HepG2 (cell line): ENCODE results near the gene TNFAIP2.
A peak's percentile ranks its signal among the peaks of the same experiment; 100 is the strongest.

Source experiments
- CTCF ChIP-seq: sonication (generic); formaldehyde crosslinking; IDR thresholded peaks from 2 replicates; pipeline ENCODE4 v1.5.0; 2020; ENCODE audit warnings: mild to moderate bottlenecking, missing genetic modification reagents, moderate library complexity
- ELF4 ChIP-seq: sonication (generic); formaldehyde crosslinking; IDR thresholded peaks from 2 replicates; pipeline ENCODE4 v1.5.0; 2020; ENCODE audit warnings: missing genetic modification reagents, mild to moderate bottlenecking, moderate library complexity, borderline replicate concordance
- ELK4 ChIP-seq: sonication (generic); formaldehyde crosslinking; IDR thresholded peaks from 2 replicates; pipeline ENCODE4 v1.9.0; 2021; ENCODE audit warnings: missing genetic modification reagents, borderline replicate concordance
- EP300 ChIP-seq, 3 experiments: sonication (generic) in 1 of 3; formaldehyde crosslinking in 1 of 3; IDR thresholded peaks; 2 replicates each; pipeline versions ENCODE4 v1.5.1 to v1.6.1; 2011 to 2020; ENCODE audit warnings: low read depth in 2 of 3, low read length in 2 of 3, borderline replicate concordance in 1 of 3, improper control_type of control experiment in 1 of 3, mild to moderate bottlenecking in 1 of 3, missing genetic modification reagents in 1 of 3, moderate library complexity in 1 of 3
- HNRNPK ChIP-seq: fragments of 200-400 bp; formaldehyde crosslinking; IDR thresholded peaks from 2 replicates; pipeline ENCODE4 v1.6.1; 2018; ENCODE audit warnings: low read length, low read depth, moderate library complexity, mild to moderate bottlenecking; ENCODE audit not compliant: poor library complexity, severe bottlenecking
- KDM1A ChIP-seq: IDR thresholded peaks from 2 replicates; pipeline ENCODE4 v1.6.1; 2016; ENCODE audit warnings: missing compliant biosample characterization
- MAFG ChIP-seq: sonication (generic); formaldehyde crosslinking; IDR thresholded peaks from 2 replicates; pipeline ENCODE4 v1.5.1; 2020; ENCODE audit warnings: mild to moderate bottlenecking, missing genetic modification reagents
- MAX ChIP-seq: IDR thresholded peaks from 2 replicates; pipeline ENCODE4 v1.6.1; 2012; ENCODE audit warnings: inconsistent platforms
- REST ChIP-seq, 2 experiments: IDR thresholded peaks; 2 replicates each; pipeline ENCODE4 v1.6.1; 2011 to 2012; ENCODE audit warnings: low read length in 2 of 2, borderline replicate concordance in 1 of 2, low read depth in 1 of 2, mild to moderate bottlenecking in 1 of 2, moderate library complexity in 1 of 2
- RNF2 ChIP-seq: fragments of 450-650 bp; conservative IDR thresholded peaks from 2 replicates; pipeline ENCODE4 v1.6.1; 2016; ENCODE audit warnings: low read depth
- ZFP36 ChIP-seq: fragments of 150-350 bp; IDR thresholded peaks from 2 replicates; pipeline ENCODE4 v1.6.1; 2018; ENCODE audit warnings: borderline replicate concordance, low read length, low read depth; ENCODE audit not compliant: partially characterized antibody

- TF ChIP-seq KDM1A (CRISPR knock-in tag): no peak
- TF ChIP-seq RNF2: no peak
- TF ChIP-seq ELK4 (CRISPR knock-in tag): no peak
- TF ChIP-seq ELF4 (CRISPR knock-in tag): no peak
- TF ChIP-seq CTCF (CRISPR knock-in tag): peak; percentile 8; the same call in 1 of the 2 replicates
- no peak for TF ChIP-seq REST (IDR thresholded peaks at IDR 0.05; ENCODE audit: borderline replicate concordance in 1 of 2, low read depth in 1 of 2, low read length in 2 of 2)
- no peak for TF ChIP-seq HNRNPK
- TF ChIP-seq MAX: peak; percentile 30; the same call in 1 of the 2 replicates
- no peak for TF ChIP-seq EP300 (IDR thresholded peaks at IDR 0.05; ENCODE audit: low read depth in 2 of 2, low read length in 2 of 2)
- no peak for TF ChIP-seq EP300 (CRISPR knock-in tag; IDR thresholded peaks at IDR 0.05; ENCODE audit: borderline replicate concordance)
- no peak for TF ChIP-seq MAFG (CRISPR knock-in tag)
- TF ChIP-seq ZFP36: no peak
Observed at GRCh38 chr14:103121121-103121845, 2.0 kb upstream of the TNFAIP2 start.
